ENCODE results near the gene RO60. TPM values are rescaled to one million over a fixed set of nuclear protein-coding genes. Genes with fewer than 3 reads are reported as not detected.

RO60 gene
- polyA plus RNA-seq, 1 donor, result 24.7 TPM

DNA sequence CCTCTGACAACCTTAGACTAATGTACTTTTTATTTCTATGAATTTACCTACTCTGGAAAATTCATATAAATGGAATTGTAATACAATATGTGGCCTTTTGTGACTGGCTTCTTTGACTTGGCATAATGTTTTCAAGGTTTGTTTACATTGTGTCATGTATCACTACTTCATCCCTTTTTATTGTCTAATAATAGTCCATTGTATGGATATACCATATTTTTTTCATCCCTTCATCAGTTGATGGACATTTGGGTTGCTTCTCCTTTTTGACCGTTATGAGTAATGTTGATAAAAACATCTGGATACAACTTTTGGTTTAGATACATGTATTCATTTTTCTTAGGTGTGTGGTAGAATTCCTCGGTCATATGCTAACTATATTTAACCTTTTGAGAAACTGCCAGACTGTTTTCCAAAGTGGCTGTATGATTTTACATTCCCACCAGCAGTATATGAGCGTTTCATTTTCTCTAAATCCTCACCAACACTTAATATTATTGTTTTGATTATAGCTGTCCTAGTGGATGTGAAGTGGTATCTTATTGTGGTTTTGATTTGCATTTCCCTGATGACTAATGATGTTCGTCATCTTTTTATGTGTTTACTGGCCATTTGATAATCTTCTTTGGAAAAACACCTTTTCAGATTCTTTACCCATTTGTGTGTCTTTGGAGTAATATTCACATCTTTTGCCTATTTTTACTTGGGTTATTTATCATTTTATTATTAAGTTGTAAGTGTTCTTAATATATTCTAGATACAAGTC lies 3.5 kb downstream of the RO60 start:
- no peak for DNase-seq

DNA sequence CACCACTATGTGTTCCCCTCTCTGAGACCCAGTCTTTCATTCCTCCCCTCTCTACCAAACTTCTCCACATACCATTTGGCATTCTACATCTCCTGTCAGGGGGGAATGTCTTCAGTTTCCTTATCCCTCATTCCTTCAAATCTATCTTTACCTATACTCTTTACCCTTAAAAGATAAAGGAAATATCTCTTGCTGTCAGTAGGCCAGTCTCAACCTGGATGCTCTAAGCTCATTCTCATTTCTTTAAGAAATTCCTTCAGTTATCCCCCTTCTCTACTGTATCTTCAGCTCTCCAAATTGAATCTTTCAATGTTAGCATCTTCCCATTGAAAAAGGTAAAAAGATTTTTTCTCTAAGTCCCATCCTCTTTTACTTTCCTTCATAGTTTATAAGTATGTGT lies 6.5 kb downstream of the RO60 start:
- DNase-seq, result no peak

DNA sequence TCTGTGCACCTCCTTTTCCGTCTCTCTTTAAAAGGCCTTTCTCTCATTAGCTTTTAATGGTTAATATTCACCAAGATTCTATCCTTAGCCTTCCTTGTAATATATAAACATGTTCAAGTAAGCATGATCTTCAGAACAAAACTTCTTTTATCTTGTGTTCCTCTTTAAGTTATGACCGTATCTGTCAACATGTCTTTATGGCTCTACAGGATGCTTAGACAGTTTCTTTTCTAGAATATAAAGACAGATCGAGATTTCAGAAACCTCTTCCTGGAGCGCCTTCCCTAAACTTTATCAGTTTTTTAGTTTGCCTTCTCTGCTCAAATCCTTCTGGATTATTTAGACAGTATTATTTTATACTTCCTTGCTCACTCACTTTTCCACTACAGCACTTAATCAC lies 7.2 kb downstream of the RO60 start:
- no peak for DNase-seq

DNA sequence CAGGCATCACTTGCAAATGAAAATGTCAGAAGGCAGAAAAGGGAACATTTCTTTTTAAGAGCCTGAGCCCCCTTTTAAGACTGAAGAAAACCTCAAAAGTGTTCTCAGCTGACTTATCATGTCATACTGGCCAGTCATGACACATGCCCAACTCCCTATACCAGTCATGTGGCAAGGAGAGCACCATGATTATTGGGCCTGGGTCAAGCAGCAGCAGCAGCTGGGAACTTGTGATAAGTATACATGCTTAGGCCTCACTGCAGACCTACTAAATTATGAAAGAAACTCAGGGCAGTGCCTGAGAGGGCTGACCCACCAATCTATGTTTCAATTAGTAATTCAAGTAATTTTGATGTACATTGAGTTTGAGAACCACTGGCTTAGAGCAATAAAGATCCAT lies 8.6 kb downstream of the RO60 start:
- DNase-seq, result no peak

DNA sequence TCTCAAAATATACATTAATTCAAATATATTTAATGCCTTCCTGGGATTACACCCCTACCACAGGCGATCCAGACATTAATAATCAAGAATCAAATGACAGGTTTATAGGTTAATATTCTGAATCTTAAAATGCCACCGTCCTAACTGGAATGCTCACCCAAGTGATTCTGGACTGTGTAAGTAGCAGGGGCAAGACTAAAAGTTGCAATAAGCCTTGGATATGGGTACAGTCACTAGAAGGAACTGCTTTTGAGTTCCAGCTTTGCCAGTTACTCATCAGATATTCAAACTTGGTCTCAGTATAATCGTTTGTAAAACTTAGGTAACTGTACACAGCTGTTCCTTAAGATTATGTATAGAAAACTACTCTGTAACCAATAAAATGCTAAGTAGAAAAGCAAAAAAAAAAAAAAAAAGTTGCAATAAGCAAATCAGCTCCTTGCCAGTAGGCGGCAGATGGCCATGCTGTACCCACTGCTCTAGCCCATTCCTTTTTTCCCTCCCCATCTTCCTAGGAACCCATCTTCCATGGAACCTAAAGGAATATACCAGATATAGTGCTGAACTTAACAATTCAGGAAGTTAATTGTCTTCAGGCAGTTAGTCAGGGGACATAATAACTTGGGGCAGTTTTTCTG lies 10.5 kb downstream of the RO60 start:
- DNase-seq, result no peak

DNA sequence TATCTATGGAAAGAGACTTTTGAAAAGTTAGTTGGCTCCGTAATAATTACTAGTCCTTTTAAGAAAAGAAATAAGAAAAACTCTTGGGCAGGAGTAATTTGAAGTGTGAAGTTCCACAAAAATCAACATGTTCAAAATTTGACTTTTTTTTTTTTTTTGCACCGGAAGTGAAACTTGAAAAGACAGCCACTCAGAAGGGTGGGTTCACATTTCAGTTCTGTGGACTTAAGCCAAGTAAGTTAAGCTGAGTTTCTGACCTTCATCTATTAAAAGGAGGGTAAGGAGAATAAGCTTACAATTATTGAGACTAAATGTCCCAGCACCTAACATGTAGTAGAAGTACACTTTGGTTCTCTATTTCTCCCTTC lies 11.0 kb downstream of the RO60 start:
- DNase-seq, result no peak

DNA sequence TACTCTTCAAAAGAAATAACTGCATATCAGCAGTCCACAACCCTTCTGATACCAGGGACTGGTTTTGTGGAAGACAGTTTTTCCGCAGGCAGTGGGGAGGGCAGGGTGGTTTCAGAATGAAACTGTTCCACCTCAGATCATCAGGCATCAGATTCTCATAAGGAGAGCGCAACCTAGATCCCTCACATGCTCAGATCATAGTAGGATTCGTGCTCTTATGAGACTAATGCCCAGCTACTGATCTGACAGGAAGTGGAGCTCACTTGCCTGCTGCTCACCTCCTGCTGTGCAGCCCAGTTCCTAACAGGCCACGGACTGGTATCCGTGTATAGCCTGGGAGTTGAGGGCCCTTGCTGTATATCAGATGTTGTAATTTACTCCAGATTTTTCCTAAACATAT lies 11.5 kb downstream of the RO60 start:
- DNase-seq, result no peak

DNA sequence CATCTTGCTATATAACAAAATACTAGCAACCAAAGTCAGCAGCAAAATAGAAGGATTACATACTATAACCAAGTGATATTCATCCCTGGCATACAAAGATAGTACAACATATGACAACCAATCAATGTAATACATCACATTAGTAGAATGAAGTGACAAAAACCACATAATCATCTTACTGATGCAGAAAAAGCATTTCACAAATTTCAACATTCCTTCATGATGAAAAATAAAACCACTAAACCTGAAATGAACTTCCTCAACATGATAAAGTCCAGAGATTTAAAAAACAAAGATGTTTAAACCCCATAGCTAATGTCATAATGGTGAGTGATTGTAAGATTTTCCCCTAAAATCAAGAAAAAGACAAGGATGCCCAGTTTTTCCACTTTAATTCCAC lies 18.6 kb downstream of the RO60 start:
- no peak for DNase-seq

DNA sequence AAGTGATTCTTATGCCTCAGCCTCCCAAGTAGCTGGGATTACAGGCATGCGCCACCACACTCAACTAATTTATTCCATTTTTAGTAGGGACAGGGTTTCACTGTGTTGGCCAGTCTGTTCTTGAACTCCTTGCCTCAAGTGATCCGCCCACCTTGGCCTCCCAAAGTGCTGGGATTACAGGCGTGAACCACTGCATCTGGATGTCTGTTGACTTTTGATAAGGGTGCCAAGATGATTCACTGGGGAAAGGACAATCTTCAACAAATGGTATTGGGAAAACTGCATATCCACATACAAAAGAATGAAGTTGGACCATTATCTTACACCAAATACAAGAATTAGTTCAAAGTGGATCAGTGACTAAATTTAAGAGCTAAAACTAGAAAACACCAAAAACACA lies 19.8 kb downstream of the RO60 start:
- no peak for DNase-seq

DNA sequence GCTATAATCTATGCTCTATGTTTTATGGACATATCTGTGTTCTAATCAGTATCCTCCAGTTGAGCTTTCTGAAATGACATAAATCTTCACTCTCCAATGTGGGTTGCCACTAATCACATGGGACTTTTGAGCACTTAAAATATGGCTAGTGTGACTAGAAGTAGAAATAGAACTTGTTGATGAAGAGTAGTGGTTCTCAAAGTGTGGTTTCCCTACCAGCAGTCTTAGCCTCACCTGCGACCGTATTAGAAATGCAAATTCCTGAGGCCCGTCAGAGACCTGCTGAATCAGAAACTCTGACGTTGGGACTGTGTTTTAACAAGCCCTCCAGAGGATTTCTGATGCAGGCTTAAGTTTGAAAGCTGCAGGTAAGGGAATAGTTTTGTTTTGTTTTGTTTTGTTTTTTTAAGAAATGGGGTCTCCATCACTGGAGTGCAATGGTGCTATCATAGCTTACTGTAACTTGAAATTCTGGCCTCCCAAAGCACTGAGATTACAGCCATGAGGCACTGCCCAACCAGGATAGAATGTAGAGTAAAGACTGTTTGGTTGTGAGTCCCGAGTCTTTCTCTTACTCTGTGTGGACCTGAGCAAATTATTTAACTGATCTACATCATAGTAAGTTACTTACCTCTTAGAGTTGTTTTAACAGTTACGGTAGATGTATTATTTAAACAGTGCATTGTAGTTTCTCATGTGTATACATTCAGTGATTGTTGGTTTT lies 24.1 kb downstream of the RO60 start:
- DNase-seq, result no peak

DNA sequence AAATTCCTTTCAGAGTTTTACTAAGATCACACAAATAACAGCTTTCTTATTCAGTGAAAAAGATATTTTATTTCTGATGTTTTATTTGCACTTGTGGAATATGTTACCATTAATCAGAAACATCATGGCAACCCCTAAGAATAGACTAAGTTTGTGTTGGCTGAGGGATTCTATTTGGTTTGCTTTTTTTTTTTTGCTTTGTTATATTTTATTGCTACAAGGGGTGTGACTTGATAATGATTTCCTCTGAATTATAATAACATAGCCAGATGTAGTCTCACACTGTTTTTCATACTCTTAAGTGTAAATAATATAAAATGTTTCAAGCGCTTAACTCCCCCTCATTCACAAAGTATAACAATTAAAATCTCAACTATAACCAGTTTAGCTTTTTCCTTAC lies 25.9 kb downstream of the RO60 start:
- no peak for DNase-seq

DNA sequence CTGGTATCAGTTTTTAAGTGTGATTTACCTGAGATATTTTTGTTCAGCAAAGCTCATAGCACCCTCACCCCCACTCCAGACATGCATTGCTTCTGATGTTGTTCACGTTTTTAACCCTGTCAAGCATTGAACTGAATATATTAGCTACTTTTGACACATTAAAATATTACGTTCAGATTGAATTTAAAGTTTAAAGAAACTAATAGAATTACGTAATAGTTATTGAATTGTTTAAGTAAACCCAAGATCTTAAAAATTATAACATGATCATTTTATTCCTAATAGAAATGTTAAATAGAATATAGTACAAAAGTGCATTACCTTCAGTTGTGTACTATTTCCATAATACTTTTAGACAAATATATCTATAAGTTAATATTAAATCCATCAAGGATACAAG lies 26.9 kb downstream of the RO60 start:
- DNase-seq, result no peak

DNA sequence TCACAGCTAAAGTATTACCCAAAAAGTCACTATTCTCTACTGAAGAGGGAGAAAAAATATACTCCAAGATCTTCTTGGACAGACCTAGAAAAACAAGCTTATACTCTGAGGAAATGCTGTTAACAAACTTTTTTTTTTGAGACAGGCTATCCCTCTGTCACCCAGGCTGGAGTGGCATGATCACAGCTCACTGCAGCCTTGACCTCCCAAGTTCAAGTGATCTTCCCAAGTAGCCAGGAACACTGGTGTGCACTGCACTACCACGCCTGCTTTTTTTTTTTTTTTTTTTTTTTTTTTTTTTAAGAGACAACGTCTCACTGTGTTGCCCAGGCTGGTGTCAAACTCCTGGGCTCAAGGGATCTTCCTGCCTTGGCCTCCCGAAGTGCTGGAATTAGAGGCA lies 28.5 kb downstream of the RO60 start:
- no peak for DNase-seq

DNA sequence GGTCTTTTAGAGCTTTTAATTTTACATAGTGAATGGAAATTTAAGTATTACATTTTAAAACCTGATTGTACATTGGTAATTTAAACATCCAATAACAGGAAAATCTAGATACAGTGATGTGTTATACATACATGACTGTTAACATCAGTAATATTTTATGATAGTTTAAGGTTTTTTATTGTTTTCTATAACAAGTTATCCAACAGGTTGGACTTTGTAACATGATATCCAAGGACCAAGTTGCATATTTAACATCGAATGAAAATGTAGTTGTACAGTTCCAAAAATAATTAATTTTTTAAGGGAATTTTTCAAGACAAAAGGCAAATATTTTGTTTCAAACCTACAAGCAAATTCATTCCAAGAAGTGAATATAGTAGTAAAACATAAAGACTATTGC lies 31.5 kb downstream of the RO60 start:
- no peak for DNase-seq

DNA sequence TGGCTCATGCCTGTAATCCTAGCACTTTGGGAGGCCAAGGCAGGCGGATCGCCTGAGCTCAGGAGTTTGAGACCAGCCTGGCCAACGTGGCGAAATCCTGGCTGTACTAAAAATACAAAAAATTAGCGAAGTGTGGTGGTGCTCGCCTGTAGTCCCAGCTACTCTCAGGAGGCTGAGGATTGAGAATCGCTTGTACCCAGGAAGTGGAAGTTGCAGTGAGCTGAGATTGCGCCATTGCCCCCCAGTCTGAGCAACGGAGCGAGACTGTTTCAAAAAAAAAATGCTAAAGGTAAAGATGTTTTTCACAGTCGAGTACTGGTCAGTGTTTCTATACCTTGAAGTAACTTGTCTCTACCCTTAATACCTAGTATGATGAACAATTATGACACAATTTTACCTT lies 34.7 kb downstream of the RO60 start:
- no peak for DNase-seq

DNA sequence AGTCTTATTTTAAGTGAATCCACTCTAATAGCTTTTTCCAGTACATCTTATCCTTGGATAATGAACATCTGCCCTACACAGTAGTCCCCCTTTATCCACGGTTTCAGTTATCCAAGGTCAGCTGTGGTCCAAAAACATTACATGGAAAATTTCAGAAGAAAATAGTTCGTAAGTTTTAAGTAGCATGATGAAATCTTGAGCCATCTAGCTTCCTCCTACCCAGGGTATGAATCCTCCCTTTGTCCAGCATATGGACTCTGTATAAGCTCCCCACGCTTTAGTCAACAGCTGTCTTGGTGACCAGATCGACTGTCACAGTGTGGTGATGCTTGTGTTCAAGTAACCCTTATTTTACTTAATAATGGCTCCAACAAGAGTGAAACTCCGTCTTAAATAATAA lies 43.2 kb downstream of the RO60 start:
- no peak for DNase-seq

DNA sequence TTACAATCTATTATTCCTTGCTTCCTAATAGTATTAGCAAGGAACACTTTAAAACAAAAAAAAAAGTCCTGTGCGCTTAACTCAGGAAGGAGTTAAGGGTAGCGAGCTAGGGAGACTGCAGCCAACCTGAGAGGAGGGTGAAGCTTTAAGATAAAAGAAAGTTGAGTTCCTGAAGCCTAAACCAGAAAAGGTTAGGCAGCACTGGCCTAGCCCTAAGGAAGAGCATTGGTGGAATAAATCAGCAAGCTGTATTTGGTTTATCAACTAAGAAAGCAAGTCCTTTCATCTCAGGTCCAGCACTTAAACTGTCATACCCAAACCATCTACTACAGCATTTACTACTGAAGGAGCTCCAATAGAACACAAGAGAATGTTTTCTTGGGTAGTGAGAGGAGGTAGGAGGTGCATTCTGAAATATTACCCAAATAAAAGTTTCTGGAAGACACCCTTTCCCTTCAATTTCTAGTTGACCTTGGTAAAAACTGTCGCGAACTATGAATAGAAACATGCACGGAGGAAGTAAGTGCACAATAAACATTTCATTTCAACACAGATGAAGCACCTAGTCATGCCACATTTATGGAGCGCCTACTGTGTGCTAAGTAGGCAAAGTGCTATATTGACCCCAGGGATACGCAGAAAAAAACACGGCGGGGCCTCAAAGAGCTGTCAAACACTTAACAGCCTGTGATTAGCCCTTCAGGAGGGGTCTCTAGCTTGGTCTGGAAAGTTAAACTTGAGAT lies 44.5 kb downstream of the RO60 start:
- no peak for DNase-seq

DNA sequence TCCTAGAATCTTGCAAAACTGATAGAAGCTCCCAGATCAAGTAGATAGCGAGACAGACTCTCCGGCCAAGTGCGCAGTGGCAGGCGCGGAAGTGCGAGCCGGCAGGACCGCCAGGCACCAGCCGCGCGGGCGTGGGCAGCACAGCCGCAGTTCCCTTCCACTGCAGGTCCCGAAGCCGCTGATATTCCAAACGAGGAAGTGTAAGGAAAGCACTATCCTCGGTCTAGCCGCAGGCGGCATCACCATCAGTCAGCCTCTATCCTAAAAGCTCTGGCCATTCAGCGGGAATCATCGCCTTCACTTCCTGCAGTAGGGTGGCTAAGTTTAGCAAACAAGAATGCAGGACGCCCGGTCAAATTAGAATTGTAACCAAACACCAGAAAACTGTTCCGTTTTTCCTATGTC lies 45.1 kb downstream of the RO60 start:
- DNase-seq, result no peak

DNA sequence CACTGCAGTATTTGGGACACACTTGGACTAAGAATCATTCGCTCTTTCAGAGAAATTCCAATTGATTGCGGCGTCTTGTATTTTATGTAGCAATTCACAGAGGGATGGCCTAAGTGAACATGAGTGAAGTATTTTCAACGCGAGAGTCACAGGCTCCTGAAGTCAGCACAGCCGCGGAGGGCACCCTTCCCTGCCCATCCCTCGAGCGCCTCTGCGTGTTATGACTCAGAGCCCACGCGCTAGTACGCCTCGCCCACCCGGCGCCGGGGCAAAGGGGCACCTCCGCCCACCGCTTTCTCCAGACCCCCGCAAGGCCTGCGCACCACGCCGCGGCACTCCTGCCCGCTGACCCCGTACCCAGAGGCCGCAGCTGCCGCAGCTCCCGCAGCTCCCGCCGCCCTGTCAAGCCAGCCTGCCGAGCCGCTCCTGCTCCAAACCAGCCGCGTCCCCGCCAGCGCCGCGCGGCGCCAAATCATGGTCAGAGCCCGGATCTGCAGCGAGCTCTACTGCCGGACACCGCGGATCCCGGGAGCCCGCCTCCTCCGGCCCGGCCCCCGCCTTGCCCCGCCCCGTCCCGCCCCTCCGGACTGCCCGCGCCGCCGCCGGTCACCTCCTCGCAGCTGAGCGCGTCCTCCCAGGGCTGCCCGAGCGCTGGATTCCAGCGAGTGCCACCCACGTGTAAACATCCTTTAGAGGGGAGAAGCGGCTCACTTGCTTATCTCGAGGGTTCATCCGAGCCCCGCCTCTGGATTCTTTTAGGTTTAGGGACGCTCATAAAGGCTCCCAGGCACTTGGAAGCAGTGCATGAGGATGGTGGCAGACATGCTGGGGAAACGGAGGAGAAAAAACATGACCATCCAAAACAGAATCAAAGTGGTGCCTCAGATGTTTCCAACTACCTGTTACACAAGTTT lies 45.8 kb downstream of the RO60 start, which contains the start of gene GLRX2:
GLRX2 (minus strand) TSS at position 508 of the 914 bp plus-strand sequence; CDS start at position 476, 32 bp downstream.
- DNase-seq, result peak; percentile 87

DNA sequence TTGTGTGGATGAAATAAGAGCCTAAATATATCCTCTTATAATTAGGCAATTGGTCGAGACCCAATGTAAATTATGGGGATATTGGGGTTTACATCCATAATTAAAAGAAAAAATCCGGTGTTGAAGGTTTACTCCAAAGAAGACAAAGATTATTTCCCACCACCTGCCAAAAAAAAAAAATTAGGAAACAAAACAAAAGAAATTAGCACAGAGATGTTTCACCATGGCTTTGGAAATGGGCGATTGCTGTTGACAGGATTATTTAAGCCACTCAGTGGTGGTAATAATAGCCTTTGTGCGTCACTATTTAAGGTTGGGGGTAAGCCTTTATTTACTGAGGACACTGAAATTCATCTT lies 46.4 kb downstream of the RO60 start:
- DNase-seq, result no peak

DNA sequence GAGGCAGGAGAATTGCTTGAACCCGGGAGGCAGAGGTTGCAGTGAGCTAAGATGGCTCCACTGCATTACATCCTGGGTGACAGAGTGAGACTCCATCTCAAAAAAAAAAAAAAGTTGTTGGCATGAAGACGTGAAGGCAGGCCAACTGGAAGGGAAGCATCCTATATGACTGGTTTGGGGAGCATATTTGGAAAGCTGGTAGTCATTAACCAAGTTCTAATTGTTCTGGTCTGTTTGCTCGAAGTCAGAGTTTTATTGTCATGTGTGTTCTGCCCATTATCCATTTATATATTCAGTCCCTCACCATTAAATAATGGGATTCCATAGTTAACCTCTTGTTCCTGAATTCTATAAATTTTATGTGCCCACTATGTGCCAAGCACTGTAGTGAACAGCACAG lies 49.1 kb downstream of the RO60 start:
- DNase-seq, result no peak

All from hindlimb muscle (tissue), 1 donor.